Stimulated activated CD4-positive, alpha-beta T cell treated with anti-CD3 and anti-CD28 coated beads, Interleukin-1b, Interleukin-23, amount 100 ng/mL, for 4 hours (primary cell): ENCODE data around the gene BZW1.
A peak's percentile ranks its signal among the peaks of the same experiment; 100 is the strongest.

Experiments
- DNase-seq, 2 donors: peaks; one replicate each; pipeline ENCODE4 v3.0.0-alpha.2; 2020; ENCODE audit warnings: low read depth in 2 of 2

BZW1 gene

GRCh38 chr2:200834701-200835100 lies 23.0 kb downstream of the BZW1 start:
- no peak for DNase-seq

GRCh38 chr2:200839513-200839912 lies 27.8 kb downstream of the BZW1 start:
- no peak for DNase-seq

GRCh38 chr2:200843993-200844948 lies 32.6 kb downstream of the BZW1 start:
- no peak for DNase-seq

GRCh38 chr2:200845194-200845593 lies 33.5 kb downstream of the BZW1 start:
- DNase-seq = no peak

- DNase-seq = no peak
Measured at GRCh38 chr2:200845669-200846325, 34.1 kb downstream of the BZW1 start.

GRCh38 chr2:200847269-200847668 lies 35.6 kb downstream of the BZW1 start:
- no peak for DNase-seq

GRCh38 chr2:200847939-200848338 lies 36.2 kb downstream of the BZW1 start:
- DNase-seq = no peak

- no peak for DNase-seq
Measured at GRCh38 chr2:200850512-200851256, 39.0 kb downstream of the BZW1 start.

- DNase-seq = no peak
Measured at GRCh38 chr2:200851398-200852248, 39.9 kb downstream of the BZW1 start.

GRCh38 chr2:200852605-200853004 lies 40.9 kb downstream of the BZW1 start:
- no peak for DNase-seq

GRCh38 chr2:200856806-200857205 lies 45.1 kb downstream of the BZW1 start:
- no peak for DNase-seq

- no peak for DNase-seq
Measured at GRCh38 chr2:200860092-200860795, 48.5 kb downstream of the BZW1 start.

- DNase-seq = no peak
Measured at GRCh38 chr2:200861617-200862155, 50.0 kb downstream of the BZW1 start.

- DNase-seq = peak; percentile 16 to 42
Measured at GRCh38 chr2:200862532-200863000, 50.9 kb downstream of the BZW1 start.

GRCh38 chr2:200863782-200864175 lies 52.1 kb downstream of the BZW1 start:
- DNase-seq = no peak

GRCh38 chr2:200864176-200865034 lies 52.7 kb downstream of the BZW1 start, which contains the start of gene CLK1:
CLK1 (minus strand) TSS chr2:200864658; CDS start chr2:200861862, 2,796 bp downstream.
- peak; percentile 92 to 95 for DNase-seq

GRCh38 chr2:200869014-200869413 lies 57.3 kb downstream of the BZW1 start:
- DNase-seq = no peak

GRCh38 chr2:200871151-200871550 lies 59.4 kb downstream of the BZW1 start:
- no peak for DNase-seq

- DNase-seq = no peak
Measured at GRCh38 chr2:200873560-200873959, 61.9 kb downstream of the BZW1 start.
